ENCODE data around the gene FBLN1.

Gene FBLN1

DNA sequence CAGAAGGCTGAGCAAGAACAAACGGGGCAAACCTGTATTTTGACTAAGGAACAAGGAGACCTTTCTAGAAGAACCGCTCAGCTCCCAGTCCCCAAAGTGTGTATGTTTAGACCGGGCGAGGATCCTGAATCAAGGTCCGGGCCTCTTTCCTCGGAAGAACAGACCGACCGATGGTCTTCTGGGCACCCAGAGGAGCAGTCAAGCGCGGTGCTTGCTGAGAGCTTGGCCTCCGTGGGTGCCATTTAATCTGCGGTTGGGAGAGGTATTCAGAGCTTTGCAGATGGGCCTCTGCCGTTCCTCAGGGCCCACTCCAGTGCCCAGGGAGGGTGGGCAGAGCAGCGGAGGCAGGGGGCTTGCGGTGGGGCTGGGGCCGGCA, 142.5 kb downstream of the FBLN1 start:
- in situ Hi-C loops (cut with MboI; ENCODE audit: low pct_unique_long_range_greater_than_20kb, low sequenced_read_pairs, unreplicated experiment) = loop anchor here (10.0 kb wide), 1 partner anchor 340 kb away; no protein-coding TSS in a partner anchor
- TF ChIP-seq, protein P1, sequence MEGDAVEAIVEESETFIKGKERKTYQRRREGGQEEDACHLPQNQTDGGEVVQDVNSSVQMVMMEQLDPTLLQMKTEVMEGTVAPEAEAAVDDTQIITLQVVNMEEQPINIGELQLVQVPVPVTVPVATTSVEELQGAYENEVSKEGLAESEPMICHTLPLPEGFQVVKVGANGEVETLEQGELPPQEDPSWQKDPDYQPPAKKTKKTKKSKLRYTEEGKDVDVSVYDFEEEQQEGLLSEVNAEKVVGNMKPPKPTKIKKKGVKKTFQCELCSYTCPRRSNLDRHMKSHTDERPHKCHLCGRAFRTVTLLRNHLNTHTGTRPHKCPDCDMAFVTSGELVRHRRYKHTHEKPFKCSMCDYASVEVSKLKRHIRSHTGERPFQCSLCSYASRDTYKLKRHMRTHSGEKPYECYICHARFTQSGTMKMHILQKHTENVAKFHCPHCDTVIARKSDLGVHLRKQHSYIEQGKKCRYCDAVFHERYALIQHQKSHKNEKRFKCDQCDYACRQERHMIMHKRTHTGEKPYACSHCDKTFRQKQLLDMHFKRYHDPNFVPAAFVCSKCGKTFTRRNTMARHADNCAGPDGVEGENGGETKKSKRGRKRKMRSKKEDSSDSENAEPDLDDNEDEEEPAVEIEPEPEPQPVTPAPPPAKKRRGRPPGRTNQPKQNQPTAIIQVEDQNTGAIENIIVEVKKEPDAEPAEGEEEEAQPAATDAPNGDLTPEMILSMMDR (IDR thresholded peaks at IDR 0.05; ENCODE audit: extremely low read depth, insufficient read depth, missing control alignments) = no peak
- no peak for DNase-seq (ENCODE audit: low spot score)

- TF ChIP-seq, protein P1 (IDR thresholded peaks at IDR 0.05; ENCODE audit: extremely low read depth, insufficient read depth, missing control alignments) = peak; percentile 99
- peak; percentile 89 for DNase-seq (ENCODE audit: low spot score)
- in situ Hi-C loops (cut with MboI; ENCODE audit: low pct_unique_long_range_greater_than_20kb, low sequenced_read_pairs, unreplicated experiment) = loop anchor here (10.0 kb wide), 1 partner anchor 339 kb away; no protein-coding TSS in a partner anchor
Measured at GRCh38 chr22:45645526-45646414, 143.1 kb downstream of the FBLN1 start.

- in situ Hi-C loops (cut with MboI; ENCODE audit: low pct_unique_long_range_greater_than_20kb, low sequenced_read_pairs, unreplicated experiment) = loop anchor here (10.0 kb wide), 1 partner anchor 337 kb away; no protein-coding TSS in a partner anchor
- TF ChIP-seq, protein P1 (IDR thresholded peaks at IDR 0.05; ENCODE audit: extremely low read depth, insufficient read depth, missing control alignments) = no peak
- no peak for DNase-seq (ENCODE audit: low spot score)
Measured at GRCh38 chr22:45647532-45648225, 145.0 kb downstream of the FBLN1 start.

DNA sequence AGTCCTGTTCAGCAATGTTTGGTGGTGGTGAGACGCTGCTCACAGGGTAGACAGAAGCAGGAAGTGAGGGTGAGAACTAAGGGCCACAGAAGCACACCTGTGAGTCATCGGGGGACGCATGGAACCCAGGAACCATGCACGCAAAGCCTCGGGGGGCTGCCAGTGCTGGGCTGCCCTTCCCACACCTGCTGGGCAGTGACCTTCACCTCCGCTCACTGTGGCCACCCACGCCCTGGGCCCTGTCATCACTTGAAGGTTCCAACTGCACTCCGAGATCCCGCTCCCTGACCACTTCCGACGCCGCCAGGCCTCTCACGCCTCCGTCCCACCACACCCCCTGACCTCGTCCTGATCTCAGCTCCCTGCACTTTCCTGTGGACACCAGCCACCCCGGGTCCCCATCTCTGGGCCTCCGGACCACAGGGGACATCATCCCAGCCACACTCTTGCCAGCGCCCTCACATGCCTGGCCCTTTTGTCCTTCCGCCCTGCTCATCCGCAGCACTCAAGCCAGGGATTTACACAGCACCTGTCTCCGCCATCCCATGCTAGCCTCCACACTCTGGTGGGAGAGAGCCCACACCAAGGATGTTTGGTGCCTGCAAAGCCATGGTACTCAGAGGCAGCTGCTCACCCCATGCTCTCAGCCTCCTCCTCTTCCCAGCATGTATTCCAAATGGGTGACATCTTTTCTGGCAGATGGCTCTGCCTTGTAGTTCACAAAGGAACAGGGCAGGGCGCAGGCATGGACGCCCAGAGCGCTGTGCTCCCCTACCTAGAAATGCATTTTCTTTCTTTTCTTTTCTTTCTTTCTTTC, 145.8 kb downstream of the FBLN1 start:
- TF ChIP-seq, protein P1 (IDR thresholded peaks at IDR 0.05; ENCODE audit: extremely low read depth, insufficient read depth, missing control alignments) = no peak
- in situ Hi-C loops (cut with MboI; ENCODE audit: low pct_unique_long_range_greater_than_20kb, low sequenced_read_pairs, unreplicated experiment) = loop anchor here (10.0 kb wide), 1 partner anchor 336 kb away; no protein-coding TSS in a partner anchor
- no peak for DNase-seq (ENCODE audit: low spot score)

- in situ Hi-C loops (cut with MboI; ENCODE audit: low pct_unique_long_range_greater_than_20kb, low sequenced_read_pairs, unreplicated experiment) = loop anchor here (10.0 kb wide), 1 partner anchor 335 kb away; no protein-coding TSS in a partner anchor
- DNase-seq (ENCODE audit: low spot score) = no peak
- TF ChIP-seq, protein P1 (IDR thresholded peaks at IDR 0.05; ENCODE audit: extremely low read depth, insufficient read depth, missing control alignments) = no peak
Measured at GRCh38 chr22:45649809-45650208, 147.1 kb downstream of the FBLN1 start.

GRCh38 chr22:45650721-45651120, 148.0 kb downstream of the FBLN1 start:
- DNase-seq (ENCODE audit: low spot score) = no peak
- in situ Hi-C loops (cut with MboI; ENCODE audit: low pct_unique_long_range_greater_than_20kb, low sequenced_read_pairs, unreplicated experiment) = no loop called here
- TF ChIP-seq, protein P1 (IDR thresholded peaks at IDR 0.05; ENCODE audit: extremely low read depth, insufficient read depth, missing control alignments) = no peak
